ENCODE results near the gene RAB15. TPM values are rescaled to one million over a fixed set of nuclear protein-coding genes. Genes with fewer than 3 reads are reported as not detected.

Gene RAB15
- total RNA-seq, 1 experiment from 2014 or later: 3.3 TPM

DNA sequence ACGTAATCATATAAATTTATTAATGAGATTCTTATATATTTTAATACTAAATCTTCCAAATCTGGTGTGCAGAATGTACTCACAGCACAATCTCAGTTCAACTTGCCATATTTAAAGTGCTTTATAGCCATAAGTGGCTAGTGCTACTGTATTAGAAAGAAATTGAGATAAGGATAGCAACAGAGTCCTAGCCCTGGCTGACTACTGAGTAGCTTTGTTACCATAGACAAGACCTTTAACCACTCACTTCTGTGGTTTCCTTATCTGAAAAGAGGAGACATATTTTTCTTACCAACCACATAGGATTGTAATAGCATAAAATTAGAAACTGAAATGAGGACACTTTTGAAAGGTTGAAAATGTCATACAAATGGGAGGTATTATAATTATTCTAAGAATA lies 59.9 kb downstream of the RAB15 start:
- Histone ChIP-seq H3K4me3 (replicated peaks in 1 of 2; ENCODE audit: low read depth in 1 of 2, low read length in 2 of 2) (no peak overlapping the region), H3K9ac (ENCODE audit: low read length) (no peak overlapping the region), H2AFZ (ENCODE audit: low read depth, low read length, poor library complexity, severe bottlenecking) (peak overlapping the region; percentile 7), H3K27ac (ENCODE audit: low read depth, low read length) (no peak overlapping the region), H3K9me2 (ENCODE audit: insufficient read depth) (no peaks in the 10 kb centered on the region), H4K20me1 (ENCODE audit: insufficient read depth) (no peaks in the 10 kb centered on the region), H3K27me3 (ENCODE audit: insufficient read depth, low read length) (no peaks in the 10 kb centered on the region), H3K4me1 (ENCODE audit: control insufficient read depth in 1 of 2, insufficient read depth in 2 of 2, low read length in 2 of 2) (peaks cover 8 to 16% of the 10 kb centered on the region in 2 experiments; a peak in 3 of 4 replicates), H3K4me2 (ENCODE audit: low read length) (no peak overlapping the region), H3K36me3 (ENCODE audit: control insufficient read depth in 1 of 2, insufficient read depth in 2 of 2, low read length in 2 of 2) (no peaks in the 10 kb centered on the region), H3K9me3 (ENCODE audit: control insufficient read depth in 1 of 2, insufficient read depth in 1 of 2, low read depth in 1 of 2, low read length in 2 of 2) (no peaks in the 10 kb centered on the region), H3K79me2 (ENCODE audit: insufficient read depth, low read length) (peaks cover 30% of the 10 kb centered on the region)
- POLR2A ChIA-PET: no interaction called here
- CTCF ChIA-PET: interaction anchor here (0.6 kb wide), 1 partner anchor 33 kb away, joined by 3 read pairs; the partner anchor contains the start of gene SPTB
- DNase-seq (ENCODE audit: low read depth, low spot score) (no peak), ATAC-seq (no peak)
- no TSS peak for BruUV-seq (replicated peaks)
- RAD21 ChIA-PET (ENCODE audit: low non-redundant PET in 1 of 2, low total read pairs in 2 of 2, uncharacterized antibody in 2 of 2, unreplicated experiment in 2 of 2): no interaction called here
- intact Hi-C loops (cut with micrococcal nuclease): loop anchor here (5.0 kb wide), 2 partner anchors 110 to 240 kb away; no protein-coding TSS in a partner anchor
- TF ChIP-seq ELF1 (IDR thresholded peaks at IDR 0.05; ENCODE audit: borderline replicate concordance, low read depth) (no peak), EZH2 (IDR thresholded peaks at IDR 0.05) (no peak), ZNF274 (IDR thresholded peaks at IDR 0.05; ENCODE audit: low read depth, low read length) (no peak), TCF7L2 (IDR thresholded peaks at IDR 0.05; ENCODE audit: borderline replicate concordance, extremely low read depth, insufficient read depth, insufficient read length) (no peak), SRF (IDR thresholded peaks at IDR 0.05; ENCODE audit: low read depth) (no peak), POLR2A (IDR thresholded peaks at IDR 0.05; ENCODE audit: borderline replicate concordance, extremely low read depth, insufficient read depth, insufficient read length) (no peak), SIN3A (IDR thresholded peaks at IDR 0.05; ENCODE audit: low read depth) (no peak)
- TF ChIP-seq, protein P1, sequence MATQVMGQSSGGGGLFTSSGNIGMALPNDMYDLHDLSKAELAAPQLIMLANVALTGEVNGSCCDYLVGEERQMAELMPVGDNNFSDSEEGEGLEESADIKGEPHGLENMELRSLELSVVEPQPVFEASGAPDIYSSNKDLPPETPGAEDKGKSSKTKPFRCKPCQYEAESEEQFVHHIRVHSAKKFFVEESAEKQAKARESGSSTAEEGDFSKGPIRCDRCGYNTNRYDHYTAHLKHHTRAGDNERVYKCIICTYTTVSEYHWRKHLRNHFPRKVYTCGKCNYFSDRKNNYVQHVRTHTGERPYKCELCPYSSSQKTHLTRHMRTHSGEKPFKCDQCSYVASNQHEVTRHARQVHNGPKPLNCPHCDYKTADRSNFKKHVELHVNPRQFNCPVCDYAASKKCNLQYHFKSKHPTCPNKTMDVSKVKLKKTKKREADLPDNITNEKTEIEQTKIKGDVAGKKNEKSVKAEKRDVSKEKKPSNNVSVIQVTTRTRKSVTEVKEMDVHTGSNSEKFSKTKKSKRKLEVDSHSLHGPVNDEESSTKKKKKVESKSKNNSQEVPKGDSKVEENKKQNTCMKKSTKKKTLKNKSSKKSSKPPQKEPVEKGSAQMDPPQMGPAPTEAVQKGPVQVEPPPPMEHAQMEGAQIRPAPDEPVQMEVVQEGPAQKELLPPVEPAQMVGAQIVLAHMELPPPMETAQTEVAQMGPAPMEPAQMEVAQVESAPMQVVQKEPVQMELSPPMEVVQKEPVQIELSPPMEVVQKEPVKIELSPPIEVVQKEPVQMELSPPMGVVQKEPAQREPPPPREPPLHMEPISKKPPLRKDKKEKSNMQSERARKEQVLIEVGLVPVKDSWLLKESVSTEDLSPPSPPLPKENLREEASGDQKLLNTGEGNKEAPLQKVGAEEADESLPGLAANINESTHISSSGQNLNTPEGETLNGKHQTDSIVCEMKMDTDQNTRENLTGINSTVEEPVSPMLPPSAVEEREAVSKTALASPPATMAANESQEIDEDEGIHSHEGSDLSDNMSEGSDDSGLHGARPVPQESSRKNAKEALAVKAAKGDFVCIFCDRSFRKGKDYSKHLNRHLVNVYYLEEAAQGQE (IDR thresholded peaks at IDR 0.05; ENCODE audit: low read depth): no peak
- TF ChIP-seq, protein P2, sequence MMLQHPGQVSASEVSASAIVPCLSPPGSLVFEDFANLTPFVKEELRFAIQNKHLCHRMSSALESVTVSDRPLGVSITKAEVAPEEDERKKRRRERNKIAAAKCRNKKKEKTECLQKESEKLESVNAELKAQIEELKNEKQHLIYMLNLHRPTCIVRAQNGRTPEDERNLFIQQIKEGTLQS (IDR thresholded peaks at IDR 0.05): no peak
- TF ChIP-seq, protein P3, sequence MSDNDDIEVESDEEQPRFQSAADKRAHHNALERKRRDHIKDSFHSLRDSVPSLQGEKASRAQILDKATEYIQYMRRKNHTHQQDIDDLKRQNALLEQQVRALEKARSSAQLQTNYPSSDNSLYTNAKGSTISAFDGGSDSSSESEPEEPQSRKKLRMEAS (IDR thresholded peaks at IDR 0.05): no peak
- TF ChIP-seq, protein P4, sequence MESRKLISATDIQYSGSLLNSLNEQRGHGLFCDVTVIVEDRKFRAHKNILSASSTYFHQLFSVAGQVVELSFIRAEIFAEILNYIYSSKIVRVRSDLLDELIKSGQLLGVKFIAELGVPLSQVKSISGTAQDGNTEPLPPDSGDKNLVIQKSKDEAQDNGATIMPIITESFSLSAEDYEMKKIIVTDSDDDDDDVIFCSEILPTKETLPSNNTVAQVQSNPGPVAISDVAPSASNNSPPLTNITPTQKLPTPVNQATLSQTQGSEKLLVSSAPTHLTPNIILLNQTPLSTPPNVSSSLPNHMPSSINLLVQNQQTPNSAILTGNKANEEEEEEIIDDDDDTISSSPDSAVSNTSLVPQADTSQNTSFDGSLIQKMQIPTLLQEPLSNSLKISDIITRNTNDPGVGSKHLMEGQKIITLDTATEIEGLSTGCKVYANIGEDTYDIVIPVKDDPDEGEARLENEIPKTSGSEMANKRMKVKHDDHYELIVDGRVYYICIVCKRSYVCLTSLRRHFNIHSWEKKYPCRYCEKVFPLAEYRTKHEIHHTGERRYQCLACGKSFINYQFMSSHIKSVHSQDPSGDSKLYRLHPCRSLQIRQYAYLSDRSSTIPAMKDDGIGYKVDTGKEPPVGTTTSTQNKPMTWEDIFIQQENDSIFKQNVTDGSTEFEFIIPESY (IDR thresholded peaks at IDR 0.05; ENCODE audit: extremely low read depth, insufficient replicate concordance, low read length): no peak
- TF ChIP-seq, protein P5, sequence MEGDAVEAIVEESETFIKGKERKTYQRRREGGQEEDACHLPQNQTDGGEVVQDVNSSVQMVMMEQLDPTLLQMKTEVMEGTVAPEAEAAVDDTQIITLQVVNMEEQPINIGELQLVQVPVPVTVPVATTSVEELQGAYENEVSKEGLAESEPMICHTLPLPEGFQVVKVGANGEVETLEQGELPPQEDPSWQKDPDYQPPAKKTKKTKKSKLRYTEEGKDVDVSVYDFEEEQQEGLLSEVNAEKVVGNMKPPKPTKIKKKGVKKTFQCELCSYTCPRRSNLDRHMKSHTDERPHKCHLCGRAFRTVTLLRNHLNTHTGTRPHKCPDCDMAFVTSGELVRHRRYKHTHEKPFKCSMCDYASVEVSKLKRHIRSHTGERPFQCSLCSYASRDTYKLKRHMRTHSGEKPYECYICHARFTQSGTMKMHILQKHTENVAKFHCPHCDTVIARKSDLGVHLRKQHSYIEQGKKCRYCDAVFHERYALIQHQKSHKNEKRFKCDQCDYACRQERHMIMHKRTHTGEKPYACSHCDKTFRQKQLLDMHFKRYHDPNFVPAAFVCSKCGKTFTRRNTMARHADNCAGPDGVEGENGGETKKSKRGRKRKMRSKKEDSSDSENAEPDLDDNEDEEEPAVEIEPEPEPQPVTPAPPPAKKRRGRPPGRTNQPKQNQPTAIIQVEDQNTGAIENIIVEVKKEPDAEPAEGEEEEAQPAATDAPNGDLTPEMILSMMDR (IDR thresholded peaks at IDR 0.05 in 2 of 3, conservative IDR thresholded peaks at IDR 0.05 in 1 of 3; ENCODE audit: borderline replicate concordance in 1 of 3, insufficient read depth in 1 of 3, low read depth in 2 of 3, low read length in 2 of 3): no peak
